ENCODE measurements around the gene PIAS3. TPM values are rescaled to one million over a fixed set of nuclear protein-coding genes. Genes with fewer than 3 reads are reported as not detected.

PIAS3 gene
- 4.3 and 4.8 TPM in 2 replicates for total RNA-seq

DNA sequence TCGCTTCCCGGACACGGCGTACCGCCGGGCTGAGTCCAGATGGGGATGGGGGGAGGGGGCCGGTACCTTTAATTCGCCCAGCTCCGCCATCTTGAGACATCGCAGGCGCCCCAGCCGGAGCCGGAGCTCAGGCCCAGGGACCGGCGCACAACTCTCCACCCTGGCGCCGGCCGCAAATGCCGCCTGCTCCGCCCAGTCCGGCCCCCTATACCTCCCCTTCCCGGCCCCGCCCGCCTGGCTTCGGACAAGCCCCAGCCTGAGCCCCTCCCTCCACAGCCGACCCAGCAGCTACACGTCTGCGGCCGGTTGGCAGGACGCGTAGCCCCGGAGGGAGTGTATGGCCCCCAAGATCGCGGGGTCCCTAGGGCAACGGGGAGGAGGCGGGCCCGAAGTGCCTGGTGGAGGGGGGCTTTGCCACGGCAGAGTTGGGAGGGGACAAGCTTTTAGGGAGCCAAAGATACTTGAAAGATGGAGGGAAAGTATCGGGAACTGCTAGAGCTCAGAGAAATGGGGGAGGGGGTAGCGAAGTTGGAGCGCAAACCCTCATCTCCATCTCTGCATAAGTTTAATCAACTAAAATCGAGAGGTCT is at the start of gene PIAS3:
TSS of gene PIAS3 (minus strand) at position 181 of the 590 bp plus-strand sequence. CDS start at position 90, 91 bp downstream.

GRCh38 chr1:145885738-145886287 is 26.9 kb upstream of the PIAS3 start, which contains the start of gene ANKRD35:
Gene ANKRD35, minus strand, starts transcription at chr1:145885866. Its CDS starts 108 bp downstream, at chr1:145885758.

DNA sequence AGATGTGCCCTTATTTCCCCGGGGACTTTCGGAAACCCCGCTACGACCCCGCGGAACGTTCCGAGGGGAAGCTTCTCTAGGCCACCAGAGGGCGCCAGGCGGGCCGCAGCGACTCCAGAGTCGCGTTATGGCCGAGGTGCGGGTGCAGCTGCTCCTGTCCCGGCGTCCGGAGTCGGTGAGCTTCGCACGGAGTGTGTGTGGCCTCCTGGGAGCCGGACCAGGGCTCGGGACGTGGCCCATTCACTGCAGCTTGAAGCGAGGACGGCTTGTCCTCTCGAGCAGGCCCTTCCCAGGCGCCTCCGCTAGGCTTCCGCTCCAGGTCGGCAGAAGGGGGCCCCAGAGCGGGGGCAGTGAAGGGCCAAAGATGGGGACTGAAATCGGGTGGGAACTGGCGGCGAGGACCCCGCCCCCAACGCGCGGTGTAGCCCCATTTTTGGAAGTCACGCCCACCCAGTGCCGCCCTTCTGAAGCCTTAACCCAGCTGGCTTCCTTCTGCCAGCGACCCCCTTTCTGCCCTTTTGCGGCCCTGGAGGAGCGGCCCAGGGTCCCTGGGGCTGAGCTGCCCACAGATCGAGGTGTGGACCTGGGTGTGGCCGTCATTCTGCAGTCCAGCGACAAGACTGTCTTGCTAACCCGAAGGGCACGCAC is 13.2 kb downstream of the PIAS3 start, which contains the start of gene NUDT17:
TSS of gene NUDT17 (plus strand) at position 117 of the 648 bp plus-strand sequence. CDS start at position 128, 11 bp downstream.

DNA sequence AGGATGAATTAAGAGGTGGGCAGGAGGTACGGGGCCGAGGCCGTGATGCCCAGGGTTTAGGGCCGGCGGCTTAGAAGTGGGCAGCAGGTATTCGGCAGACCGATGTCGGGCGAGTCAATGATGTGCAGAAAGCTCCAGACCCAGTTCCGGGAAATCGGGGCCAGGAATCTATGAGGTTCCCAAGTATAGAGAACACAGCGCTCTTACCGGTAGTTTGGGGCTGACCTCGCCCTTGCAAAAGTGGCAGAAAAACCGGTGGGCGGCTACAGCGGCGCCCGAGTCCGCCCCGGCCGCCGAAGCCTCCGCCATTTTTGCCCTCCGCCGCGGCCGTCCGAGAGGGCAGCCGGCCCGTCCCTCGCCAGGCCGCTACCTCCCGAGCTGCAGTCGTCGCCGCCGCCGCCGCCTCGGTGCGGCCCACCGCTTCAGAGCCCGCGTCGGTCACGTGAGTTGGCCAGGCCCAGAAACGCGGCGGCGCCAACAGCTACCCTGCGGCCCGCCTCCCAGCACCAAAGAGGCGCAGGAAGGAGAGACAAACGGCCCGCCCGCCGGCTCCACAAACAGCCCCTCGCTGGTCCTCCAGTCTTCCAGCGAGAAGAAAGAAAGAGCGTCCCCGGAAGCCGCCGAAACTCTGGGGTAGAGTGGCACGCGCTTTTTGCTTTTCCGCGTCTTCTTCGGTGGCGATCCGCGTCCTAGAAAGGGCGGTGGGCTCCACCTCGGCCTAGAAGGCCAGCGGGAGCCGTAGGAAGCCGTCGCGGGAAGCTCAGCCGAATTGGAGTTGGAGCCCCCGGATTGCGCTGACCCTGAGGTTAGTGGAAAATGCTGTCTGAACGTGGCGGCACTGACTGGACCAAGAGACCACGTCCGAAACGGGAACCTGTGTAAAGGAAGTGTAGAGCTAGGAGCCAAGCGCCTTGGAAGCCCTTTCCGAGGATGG is 35.0 kb downstream of the PIAS3 start, which contains the start of the genes POLR3C and RNF115:
TSS of gene POLR3C (plus strand) at position 636 of the 934 bp plus-strand sequence. CDS start 1,577 bp downstream, outside the sequence.
TSS of gene RNF115 (minus strand) at position 531 of the 934 bp plus-strand sequence. CDS start at position 309, 222 bp downstream.

Other genes starting within 250 kb of the PIAS3 start
- gene PDZK1, start 151.7 kb downstream of the PIAS3 start, total RNA-seq = 0.28 and 0.46 TPM in 2 replicates
- not detected in 2 replicates for gene CD160, start 139.6 kb downstream of the PIAS3 start, total RNA-seq
- gene RNF115, start 35.0 kb downstream of the PIAS3 start, total RNA-seq = 10.2 and 11.4 TPM in 2 replicates
- gene POLR3C, start 34.9 kb downstream of the PIAS3 start, total RNA-seq = 28.3 and 29.0 TPM in 2 replicates
- gene NUDT17, start 13.5 kb downstream of the PIAS3 start, total RNA-seq = 2.4 and 2.7 TPM in 2 replicates
- 1.9 and 2.0 TPM in 2 replicates for gene ANKRD35, start 26.8 kb upstream of the PIAS3 start, total RNA-seq
- 0.28 TPM in 2 replicates for gene ITGA10, start 51.0 kb upstream of the PIAS3 start, total RNA-seq
- gene PEX11B, start 59.6 kb upstream of the PIAS3 start, total RNA-seq = 24.9 and 26.4 TPM in 2 replicates
- gene RBM8A, start 68.4 kb upstream of the PIAS3 start, total RNA-seq = 90.9 and 108 TPM in 2 replicates
- gene LIX1L, start 98.9 kb upstream of the PIAS3 start, total RNA-seq = 10.2 and 15.6 TPM in 2 replicates
- 0.14 and 0.18 TPM in 2 replicates for gene ANKRD34A, start 105.5 kb upstream of the PIAS3 start, total RNA-seq
- 15.9 and 18.9 TPM in 2 replicates for gene POLR3GL, start 105.6 kb upstream of the PIAS3 start, total RNA-seq
- gene TXNIP, start 137.5 kb upstream of the PIAS3 start, total RNA-seq = 46.4 and 229 TPM in 2 replicates
- not detected in 2 replicates for gene HJV, start 162.7 kb upstream of the PIAS3 start, total RNA-seq

Measured in smooth muscle cell of bladder (primary cell).